Measurements from ENCODE around the gene ULK1. TPM values are rescaled to one million over a fixed set of nuclear protein-coding genes. Genes with fewer than 3 reads are reported as not detected.

ULK1 gene
- total and polyA plus RNA-seq, 12 donors: 2.9 to 123 (median 29.9) TPM

DNA sequence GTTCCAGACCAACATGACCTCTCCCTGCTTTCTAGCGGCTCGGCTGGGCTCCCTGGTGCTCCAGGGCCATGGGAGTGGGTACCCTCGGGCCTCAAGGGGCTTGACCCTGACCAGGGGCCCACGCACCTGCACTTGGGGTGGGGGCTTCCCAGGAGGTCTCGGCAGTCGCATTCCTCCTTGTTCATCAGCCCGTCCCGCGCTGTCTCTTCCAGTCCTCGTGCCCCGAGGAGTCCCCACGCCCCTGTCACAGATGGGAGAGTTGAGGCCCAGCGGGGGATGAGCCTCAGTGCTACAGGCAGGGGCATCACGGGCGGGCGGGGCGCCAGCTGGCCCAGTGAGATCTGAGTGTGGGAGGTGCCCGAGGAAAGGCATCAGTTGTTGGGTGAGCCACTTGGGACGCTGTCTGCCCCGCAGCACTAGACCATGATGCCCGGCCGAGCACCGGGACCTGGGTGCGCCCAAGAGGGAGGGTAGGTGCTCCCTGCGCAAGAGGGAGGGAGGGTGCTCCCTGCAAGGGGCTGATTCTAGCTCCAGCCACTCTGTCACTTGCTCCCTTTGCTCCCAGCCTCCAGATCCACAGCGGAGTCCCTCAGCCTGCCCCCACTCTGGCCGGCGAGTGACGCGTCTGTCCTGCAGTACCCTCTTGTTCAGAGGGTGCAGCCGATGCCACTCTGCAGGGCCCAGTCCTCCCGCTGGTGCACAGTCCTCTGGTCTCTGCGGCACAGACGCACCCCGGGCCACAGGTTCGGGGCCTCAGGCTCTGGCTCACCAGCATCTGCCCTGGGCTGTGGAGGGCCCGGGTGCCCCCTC is 42.5 kb upstream of the ULK1 start:
- TF ChIP-seq, protein P1, sequence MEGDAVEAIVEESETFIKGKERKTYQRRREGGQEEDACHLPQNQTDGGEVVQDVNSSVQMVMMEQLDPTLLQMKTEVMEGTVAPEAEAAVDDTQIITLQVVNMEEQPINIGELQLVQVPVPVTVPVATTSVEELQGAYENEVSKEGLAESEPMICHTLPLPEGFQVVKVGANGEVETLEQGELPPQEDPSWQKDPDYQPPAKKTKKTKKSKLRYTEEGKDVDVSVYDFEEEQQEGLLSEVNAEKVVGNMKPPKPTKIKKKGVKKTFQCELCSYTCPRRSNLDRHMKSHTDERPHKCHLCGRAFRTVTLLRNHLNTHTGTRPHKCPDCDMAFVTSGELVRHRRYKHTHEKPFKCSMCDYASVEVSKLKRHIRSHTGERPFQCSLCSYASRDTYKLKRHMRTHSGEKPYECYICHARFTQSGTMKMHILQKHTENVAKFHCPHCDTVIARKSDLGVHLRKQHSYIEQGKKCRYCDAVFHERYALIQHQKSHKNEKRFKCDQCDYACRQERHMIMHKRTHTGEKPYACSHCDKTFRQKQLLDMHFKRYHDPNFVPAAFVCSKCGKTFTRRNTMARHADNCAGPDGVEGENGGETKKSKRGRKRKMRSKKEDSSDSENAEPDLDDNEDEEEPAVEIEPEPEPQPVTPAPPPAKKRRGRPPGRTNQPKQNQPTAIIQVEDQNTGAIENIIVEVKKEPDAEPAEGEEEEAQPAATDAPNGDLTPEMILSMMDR (IDR thresholded peaks at IDR 0.05): no peak
- TF ChIP-seq POLR2A (IDR thresholded peaks at IDR 0.05): no peak
- Histone ChIP-seq H3K27me3 (no peaks in the 10 kb centered on the region), H3K9me3 (replicated peaks in 1 of 3) (no peaks in the 10 kb centered on the region), H3K4me1 (replicated peaks in 1 of 2) (peaks cover 0 to 7% of the 10 kb centered on the region in 2 donors), H3K36me3 (replicated peaks in 1 of 2) (no peaks in the 10 kb centered on the region), H3K27ac (no peak overlapping the region), H3K4me3 (no peak overlapping the region)
- DNase-seq: no peak
- 69 to 84% (median 81%) methylated on average over 12 to 37 of the region's 37 CpGs for WGBS, 4 donors
- intact Hi-C loops (cut with DNase I): loop anchor here in 1 of 2 donors (5.0 to 10.0 kb wide), 2 partner anchors 93 to 150 kb away; partner anchors contain the start of gene EP400

DNA sequence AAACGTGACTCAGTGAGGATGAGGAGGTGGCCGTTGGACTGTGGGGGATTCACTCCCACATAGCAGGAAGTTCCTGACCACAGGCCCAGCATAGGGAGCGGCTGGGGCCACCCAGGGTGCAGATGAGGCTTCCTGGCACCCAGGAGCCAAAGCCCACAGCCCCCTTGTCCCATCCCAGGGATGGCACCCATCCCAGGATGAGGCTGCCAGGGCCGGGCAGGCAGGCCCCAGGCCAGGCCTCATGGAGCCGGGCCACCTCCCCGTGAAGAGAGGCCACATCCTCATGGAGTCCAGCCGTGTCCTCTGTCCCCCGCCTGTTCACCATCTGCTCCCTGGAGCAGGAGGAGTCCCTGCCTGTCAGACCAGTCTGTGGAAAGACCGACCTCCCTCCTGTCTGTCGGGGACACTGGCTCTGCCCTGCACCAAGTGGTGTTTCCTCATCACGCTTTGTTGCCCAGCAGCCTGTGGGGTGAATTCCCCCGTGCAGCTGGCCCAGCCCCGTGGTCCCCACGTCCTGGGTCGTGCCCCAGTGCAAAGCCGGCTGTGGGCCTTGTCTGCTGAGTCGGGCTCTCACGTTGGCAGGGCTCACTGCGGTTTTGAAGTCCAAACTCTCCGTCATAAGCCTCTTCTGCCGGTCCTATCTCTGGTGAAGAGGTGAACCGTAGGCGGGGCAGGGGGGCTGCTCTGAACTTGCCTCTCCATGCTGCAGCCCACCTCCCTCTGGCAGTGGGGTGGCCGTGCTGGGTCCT is 41.7 kb upstream of the ULK1 start:
- Histone ChIP-seq H3K9me3 (replicated peaks in 1 of 3) (no peaks in the 10 kb centered on the region), H3K4me1 (replicated peaks in 1 of 2) (peaks cover 0 to 7% of the 10 kb centered on the region in 2 donors), H3K36me3 (replicated peaks in 1 of 2) (no peaks in the 10 kb centered on the region), H3K27me3 (no peaks in the 10 kb centered on the region), H3K4me3 (no peak overlapping the region), H3K27ac (no peak overlapping the region)
- TF ChIP-seq, protein P1 (IDR thresholded peaks at IDR 0.05): no peak
- TF ChIP-seq POLR2A (IDR thresholded peaks at IDR 0.05): no peak
- WGBS, 4 donors: 60 to 67% (median 64%) methylated on average over 4 to 24 of the region's 24 CpGs
- no peak for DNase-seq
- intact Hi-C loops (cut with DNase I): loop anchor here in 1 of 2 donors (5.0 to 10.0 kb wide), 2 partner anchors 92 to 150 kb away; partner anchors contain the start of gene EP400

DNA sequence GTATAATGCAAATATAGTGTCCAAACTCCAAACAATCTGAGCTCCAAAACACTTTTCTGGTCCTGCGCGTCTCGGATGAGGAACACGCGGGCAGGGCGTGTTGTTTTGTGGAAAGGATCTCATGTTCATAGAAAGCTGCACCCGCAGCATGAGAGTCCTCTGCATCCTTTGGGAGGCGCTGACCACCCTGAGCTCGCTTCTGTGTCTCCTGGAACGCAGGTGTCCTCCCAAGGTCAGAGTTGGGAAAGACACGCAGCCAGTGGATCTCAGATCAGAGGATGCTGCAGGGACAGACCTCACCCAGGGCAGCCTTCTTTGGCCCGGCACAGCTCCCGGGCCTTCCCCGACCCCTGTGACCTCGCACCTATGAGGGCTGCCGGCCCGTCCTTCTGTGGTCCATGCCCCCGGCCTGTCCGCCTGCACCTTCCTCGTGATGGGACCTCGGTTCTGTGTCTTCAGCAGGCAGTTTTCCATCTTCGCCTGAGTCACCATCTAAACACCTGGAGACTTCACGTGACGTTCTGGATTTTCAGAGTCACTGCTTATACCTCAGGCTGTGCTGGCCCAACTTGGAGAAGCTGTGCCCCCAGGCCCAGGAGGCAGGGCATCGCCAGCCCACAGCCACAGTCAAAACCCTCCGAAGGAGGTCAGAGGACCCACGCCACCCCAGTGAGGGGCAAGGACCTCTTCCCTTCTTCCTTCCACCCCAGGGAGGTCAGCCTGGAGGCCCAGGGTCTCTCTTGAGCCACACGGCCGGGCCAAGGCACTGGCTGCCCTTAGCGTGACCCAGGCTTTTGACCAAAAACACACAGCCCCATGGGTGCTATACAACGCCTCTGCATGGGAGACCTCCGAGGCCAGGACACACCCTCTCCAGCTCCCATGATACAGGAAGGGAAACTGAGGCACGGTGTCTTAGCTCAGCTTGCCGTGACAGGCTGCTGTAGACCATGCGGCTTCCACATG is 40.3 kb upstream of the ULK1 start:
- no peak for DNase-seq
- Histone ChIP-seq H3K36me3 (replicated peaks in 1 of 2) (no peaks in the 10 kb centered on the region), H3K4me1 (replicated peaks in 1 of 2) (peaks cover 0 to 7% of the 10 kb centered on the region in 2 donors), H3K9me3 (replicated peaks in 1 of 3) (no peaks in the 10 kb centered on the region), H3K27me3 (no peaks in the 10 kb centered on the region), H3K27ac (no peak overlapping the region), H3K4me3 (no peak overlapping the region)
- no peak for TF ChIP-seq POLR2A (IDR thresholded peaks at IDR 0.05)
- TF ChIP-seq, protein P1 (IDR thresholded peaks at IDR 0.05): no peak
- 81 to 85% (median 85%) methylated on average over 28 to 35 of the region's 35 CpGs for WGBS, 4 donors
- intact Hi-C loops (cut with DNase I): loop anchor here in 1 of 2 donors (5.0 to 10.0 kb wide), 2 partner anchors 91 to 148 kb away; partner anchors contain the start of gene EP400

Data from adrenal gland (tissue), 12 donors.